GM23338 (cell line): Measurements from ENCODE around the gene CST1.

Source experiments
- TF ChIP-seq, protein P1 (sequence below), 2 experiments: fragments of 200-600 bp in 1 of 2; sonication (generic) in 1 of 2; conservative IDR thresholded peaks; 2 replicates each; pipeline versions ENCODE4 v1.5.1 to v1.6.1; 2016 to 2017; ENCODE audit warnings: antibody characterized with exemption in 2 of 2, low read depth in 2 of 2, mild to moderate bottlenecking in 2 of 2, moderate library complexity in 1 of 2
- TF ChIP-seq, protein P2 (sequence below): IDR thresholded peaks from 2 replicates; pipeline ENCODE4 v1.6.1; 2016; ENCODE audit warnings: antibody characterized with exemption

GRCh38 chr20:23782366-23782983 is 31.7 kb upstream of the CST1 start:
- TF ChIP-seq, protein P1, sequence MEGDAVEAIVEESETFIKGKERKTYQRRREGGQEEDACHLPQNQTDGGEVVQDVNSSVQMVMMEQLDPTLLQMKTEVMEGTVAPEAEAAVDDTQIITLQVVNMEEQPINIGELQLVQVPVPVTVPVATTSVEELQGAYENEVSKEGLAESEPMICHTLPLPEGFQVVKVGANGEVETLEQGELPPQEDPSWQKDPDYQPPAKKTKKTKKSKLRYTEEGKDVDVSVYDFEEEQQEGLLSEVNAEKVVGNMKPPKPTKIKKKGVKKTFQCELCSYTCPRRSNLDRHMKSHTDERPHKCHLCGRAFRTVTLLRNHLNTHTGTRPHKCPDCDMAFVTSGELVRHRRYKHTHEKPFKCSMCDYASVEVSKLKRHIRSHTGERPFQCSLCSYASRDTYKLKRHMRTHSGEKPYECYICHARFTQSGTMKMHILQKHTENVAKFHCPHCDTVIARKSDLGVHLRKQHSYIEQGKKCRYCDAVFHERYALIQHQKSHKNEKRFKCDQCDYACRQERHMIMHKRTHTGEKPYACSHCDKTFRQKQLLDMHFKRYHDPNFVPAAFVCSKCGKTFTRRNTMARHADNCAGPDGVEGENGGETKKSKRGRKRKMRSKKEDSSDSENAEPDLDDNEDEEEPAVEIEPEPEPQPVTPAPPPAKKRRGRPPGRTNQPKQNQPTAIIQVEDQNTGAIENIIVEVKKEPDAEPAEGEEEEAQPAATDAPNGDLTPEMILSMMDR (conservative IDR thresholded peaks at IDR 0.05; ENCODE audit: low read depth in 2 of 2): peak; percentile 84 to 85
- TF ChIP-seq, protein P2, sequence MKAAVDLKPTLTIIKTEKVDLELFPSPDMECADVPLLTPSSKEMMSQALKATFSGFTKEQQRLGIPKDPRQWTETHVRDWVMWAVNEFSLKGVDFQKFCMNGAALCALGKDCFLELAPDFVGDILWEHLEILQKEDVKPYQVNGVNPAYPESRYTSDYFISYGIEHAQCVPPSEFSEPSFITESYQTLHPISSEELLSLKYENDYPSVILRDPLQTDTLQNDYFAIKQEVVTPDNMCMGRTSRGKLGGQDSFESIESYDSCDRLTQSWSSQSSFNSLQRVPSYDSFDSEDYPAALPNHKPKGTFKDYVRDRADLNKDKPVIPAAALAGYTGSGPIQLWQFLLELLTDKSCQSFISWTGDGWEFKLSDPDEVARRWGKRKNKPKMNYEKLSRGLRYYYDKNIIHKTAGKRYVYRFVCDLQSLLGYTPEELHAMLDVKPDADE: no peak
